HG03280 (cell line): Measurements from ENCODE around the gene HDAC7.
A peak's percentile ranks its signal among the peaks of the same experiment; 100 is the strongest.

Experiments
- ATAC-seq: cut with Tn5 transposase; IDR thresholded peaks from one replicate; pipeline ENCODE4 v1.9.1; 2021; ENCODE audit warnings: mild to moderate bottlenecking, moderate library complexity; ENCODE audit not compliant: unreplicated experiment

The HDAC7 gene

DNA sequence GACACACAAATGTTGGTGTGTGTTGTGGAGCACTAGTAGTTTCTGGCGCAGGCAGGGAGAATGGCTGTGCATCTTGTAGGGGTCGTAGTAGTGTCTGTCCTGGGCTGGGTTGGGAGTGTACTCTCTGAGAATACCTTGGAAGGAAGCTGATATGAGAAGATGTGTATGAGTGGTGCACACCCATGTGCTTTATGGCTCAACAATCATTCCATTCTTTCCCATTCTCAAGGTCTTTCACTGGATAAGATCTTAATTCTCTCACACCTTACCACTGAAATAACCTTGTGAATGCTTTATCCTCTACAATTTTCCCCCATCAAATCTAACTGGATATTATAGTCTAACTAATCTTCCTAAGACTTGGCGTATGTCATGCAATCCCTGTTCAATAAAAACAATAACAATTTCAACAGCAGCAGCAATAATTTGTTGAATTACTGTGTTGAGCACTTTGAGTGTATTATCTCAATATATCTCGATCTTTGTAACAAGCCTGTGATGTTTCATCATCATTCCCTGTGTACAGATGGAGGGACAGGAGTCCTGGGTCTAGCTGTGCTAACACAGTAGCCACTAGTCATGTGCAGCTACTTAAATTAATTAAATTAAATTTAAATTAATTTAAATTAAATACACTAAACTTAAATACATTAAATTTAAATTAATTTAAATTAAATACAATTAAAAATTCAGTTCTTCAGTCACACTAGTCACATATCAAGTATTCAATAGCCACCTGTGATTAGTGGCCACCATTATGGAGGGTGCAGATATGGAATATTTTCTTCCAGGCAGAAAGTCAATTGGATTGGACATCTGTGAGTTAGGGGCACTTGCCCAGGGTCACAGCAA, 50.2 kb downstream of the HDAC7 start:
- ATAC-seq, result no peak

DNA sequence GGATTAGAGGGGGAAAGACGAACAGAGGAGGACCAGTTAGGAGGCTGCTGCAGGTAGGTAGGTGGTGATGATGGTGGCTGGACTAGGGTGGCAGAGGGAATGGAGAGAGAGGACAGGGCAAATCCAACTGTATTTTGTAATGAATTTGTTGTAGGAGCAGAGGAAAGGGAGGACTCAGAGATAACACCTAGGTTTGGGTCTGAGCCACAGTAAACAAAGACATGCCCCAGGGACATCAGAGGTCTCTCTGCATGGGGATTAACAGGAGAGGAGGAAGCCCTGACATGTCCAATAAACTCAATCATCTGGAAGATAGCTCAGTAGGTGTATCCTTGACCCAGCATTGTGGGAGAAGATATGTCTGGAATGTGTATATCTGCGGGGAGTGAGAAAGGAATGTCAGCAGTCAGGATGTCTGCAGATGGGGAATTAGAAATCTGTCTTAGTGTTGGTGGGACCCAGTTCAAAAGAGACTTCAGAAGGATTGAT, 51.3 kb downstream of the HDAC7 start:
- ATAC-seq, result no peak

DNA sequence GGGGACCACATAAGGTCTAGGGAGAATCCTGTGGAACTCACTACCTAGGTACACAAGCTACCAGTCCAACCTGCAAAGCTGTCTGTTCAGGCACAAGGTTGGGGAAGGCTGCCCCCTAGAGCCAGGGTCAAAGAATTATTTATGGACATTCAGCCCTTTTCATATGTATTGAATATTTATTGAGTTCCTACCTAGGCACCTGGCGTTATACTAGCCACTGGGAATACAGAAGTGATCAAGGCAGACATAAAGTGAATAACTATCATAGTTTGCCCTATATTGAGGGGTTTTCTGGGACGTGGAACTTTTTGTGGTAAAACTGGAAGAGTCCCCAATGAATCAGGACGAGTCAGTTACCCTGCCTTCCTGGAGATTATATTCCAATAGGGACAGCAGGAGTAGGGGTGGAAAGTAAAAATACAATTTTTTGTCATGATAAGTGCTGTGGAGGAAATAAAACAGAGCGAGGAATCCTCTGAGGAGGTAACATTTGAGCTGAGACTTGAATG, 52.4 kb downstream of the HDAC7 start:
- ATAC-seq, result no peak

DNA sequence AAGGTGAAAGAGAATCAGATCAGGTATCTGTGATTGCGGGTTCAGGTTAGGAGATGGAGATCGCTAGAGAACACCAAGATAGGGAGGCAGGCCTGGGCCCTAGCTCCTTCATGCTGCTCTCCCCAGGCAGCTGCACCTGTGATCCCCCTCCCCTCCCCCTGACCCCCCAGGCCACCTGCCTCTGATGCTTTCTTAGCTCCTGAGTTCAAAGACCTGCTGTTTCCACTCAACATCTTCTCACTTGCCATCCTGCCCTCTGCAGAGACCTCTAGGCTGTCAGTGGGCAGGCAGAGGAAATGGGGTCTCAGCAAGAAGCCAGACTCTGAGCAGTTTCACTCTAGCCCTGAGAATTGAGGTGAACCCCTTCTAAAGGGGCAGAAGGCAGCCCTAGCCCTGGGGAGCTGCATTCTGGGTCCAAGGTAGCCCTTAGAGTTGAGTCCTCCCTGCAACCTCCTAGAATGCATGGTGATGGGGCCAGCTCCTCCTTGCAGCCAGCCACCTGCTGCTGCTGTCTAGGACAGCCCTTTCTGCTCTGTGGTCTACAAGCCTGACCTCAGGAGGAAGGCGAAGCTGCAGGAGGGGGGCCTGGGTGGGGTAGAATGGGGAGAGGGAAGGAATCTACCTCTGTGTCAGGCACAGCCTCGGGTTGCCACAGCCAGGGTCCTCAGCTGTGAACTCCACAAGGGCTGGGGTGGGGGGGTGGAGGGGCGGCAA, 53.0 kb downstream of the HDAC7 start:
- no peak for ATAC-seq

DNA sequence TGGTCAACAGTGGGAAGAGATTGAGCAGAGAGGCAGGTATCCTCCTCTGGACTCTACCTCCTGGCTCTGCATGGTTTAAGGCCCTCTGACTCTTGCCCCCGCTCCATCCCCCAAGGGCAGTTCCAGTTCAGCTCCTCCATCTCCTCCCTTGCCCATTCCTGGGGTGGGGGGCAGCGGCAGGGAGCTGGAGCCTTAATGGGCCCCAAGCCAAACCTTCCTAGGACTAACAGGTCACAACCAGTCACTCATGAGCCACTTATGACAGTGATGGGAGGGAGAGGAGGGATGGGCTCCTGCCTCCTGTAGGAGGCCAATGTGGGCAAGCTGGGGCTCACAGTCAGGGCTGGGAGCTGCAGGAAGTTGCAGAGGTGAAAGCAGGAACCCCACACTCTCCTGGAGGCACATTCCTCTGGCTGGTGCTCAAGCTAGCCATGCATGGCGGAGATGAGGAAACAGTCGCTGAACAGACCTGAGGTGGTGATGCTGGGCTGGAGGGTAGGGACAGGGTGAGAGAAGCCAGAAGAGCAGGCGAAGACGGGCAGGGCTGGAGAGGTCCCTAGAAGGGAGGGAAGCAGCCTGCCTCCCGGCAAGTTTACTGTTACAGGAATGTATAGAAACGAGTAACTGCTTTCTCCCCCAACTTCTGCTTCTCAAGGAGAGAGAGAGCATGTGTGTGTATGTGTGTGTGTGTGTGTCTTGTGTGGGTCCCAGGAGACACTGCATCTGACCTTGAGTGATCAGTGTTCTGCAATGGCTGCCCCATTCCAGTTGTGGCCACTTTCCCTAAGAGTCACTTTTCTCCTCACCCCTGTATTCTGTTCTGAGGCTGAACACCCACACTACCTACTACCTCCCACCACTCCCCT, 56.0 kb downstream of the HDAC7 start:
- no peak for ATAC-seq

- ATAC-seq, result no peak
Measured at GRCh38 chr12:47762850-47763465, 56.7 kb downstream of the HDAC7 start.

DNA sequence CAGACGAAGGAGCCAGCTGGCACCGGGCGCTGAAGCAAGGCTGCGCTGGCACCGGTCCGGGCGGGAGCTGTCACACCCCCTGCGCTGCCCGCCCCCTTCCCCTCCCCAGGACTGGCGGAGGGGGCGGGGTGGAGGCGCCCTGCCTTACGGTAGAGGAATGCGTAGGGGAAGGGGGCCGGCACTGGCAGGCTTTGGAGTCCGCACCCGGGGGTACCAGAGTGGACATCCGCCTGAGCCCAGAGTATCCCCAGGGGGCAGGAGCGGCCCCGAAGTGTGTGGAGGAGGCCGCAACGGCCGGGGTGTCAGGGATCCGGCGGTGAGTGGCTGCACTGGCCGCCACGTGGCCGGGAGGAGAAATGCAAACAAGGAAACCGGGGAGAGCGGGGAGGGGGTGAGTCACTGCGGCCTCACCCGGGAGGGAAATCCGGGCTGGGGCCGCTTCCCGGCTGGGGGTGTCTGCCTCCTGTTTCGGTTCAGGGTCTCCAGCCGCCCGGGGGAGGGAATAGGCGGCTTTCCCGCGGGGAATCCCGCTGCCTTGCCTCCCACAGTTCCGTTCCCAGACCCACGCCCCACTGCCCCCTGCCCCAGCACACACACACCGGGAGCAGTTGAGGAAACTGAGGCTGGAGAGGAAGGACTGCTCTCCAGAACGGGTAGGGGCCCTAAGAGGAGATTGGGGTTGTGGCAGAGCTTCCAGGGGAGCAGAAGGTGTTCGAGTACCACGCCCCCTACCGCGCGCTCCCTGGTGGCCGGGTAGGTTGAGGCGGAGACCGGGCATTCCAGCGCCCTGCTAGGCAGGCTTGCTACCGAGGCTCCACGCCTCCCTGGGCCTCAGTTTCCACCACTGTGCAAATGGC, 60.6 kb downstream of the HDAC7 start, which contains the start of gene RAPGEF3:
RAPGEF3 (minus strand) TSS at position 47 of the 857 bp plus-strand sequence. CDS start 324 bp downstream, outside the sequence.
- peak; percentile 51 for ATAC-seq

DNA sequence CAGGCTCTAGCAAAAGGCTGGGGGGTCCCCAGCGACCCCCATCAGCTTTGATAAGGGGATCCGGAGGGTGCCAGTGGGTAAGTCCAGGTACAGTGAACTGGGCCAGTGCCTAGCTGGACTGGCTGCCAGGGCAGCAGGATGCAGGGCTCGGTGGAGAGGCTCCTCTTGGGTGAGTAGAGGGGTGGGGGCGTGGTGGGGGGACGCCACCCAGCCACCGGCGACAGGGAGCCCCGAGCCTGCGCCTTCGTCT, 61.2 kb downstream of the HDAC7 start:
- ATAC-seq, result no peak

GRCh38 chr12:47757840-47758583, 61.7 kb downstream of the HDAC7 start:
- ATAC-seq, result no peak

DNA sequence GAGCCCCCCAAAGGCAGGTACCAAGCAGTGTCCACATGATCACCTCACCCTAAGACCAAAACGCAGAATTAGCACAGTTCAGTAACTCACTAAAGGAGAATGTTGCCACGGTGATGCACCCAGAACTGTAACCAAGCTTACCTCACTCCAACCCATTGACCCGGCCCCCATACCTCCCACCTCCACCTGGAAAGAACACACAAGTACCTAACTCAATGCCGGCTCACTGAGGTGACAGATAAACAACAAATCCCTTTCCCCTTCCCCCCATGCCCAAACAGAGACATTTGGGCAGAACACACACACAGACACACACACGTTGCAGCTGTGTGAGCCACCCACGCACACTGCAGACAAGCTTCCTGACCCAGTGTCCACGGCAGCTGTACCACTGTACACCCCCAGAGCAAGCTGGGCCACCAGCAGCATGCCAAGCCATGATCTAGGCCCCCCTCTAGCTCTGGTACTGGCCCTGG, 62.3 kb downstream of the HDAC7 start:
- no peak for ATAC-seq

DNA sequence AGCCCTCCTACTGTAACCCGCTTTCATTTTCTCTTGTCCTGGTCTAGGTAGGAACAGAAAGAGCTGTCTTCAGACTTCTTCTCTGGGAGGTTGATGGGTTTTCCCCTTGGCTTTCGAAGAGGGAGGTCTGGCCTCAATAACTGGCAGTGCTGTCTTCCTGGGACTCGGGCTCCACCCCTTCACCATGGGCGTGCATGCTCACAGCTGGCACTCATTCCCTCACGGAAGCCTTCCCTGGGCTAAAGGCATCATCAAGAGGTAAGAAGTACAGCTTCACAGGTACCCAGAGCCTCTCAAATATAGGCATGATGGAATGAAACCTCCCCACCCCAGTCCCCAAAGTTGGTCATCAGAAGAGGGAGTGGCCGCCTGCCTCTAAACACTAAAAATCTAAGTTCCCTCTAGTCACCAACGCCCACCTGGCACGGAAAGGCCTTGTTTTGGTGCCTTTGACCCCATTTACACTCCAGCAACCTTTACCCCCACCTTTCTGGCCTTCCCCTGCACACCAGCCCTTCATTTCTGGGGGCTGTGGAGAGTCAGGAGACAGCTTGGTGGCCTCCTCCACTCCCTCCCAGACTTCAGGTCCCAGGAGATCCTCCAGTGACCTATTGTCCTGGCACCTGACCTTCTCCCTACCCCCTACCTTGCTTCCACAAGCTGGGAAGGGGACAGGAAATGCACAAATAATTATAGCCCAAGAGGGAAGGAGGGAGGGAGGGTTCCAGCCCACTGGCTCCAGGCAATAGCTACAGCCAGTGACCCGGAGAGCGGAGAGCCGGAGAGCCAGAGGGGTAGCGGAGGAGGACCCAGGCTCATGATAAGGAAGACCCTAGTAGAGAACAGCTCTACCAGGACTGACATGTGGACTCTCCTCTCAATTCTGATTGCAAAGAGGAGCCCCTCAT, 63.8 kb downstream of the HDAC7 start:
- peak; percentile 67 for ATAC-seq

- ATAC-seq, result no peak
Measured at GRCh38 chr12:47754881-47755280, 64.8 kb downstream of the HDAC7 start.

GRCh38 chr12:47754126-47754525, 65.6 kb downstream of the HDAC7 start:
- no peak for ATAC-seq

DNA sequence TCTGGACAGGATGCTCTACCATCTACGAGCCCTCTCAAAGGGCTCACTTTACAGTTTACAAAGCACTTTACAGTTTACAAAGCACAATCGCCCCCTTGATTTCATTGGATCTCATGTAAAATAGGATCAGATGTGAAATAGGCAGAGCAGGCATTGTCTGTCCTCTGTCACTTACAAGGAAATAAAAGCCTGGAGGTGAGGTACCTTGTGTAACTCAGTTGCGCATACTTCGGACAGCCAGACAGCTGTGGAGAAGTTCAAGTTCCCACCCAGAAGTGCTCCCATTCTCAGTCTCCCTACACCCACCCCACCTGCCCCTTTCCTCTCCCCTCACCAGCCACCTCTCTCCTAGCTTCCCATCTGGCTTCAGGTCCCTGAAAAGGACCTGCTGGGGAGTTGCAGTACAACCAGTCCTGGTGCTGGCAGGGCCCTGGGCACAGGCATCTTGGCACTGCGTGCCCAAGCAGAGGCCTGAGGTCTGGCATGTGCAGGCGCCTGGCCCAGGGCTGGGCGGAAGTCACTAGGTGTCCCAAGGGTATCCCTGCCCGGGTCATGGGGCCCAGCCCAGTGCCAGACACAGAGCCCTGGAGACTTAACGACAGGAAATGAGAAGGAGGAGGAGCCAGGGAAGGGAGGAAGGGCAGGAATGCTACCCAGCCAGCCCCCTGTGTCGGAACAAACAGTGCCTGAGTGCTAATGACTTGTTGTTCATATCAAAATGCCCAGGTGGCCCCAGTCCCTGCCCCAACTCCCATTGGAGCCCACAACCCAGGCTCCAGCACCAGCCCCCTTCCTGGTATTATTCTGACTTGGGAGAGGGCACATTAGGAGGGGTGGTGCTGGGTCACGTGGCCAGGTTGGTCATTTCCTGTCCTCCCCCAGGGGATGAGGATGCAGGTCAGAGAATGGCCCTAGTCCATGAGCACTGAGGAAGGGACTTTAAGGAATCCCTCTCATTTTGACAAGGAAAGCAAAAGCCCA, 66.4 kb downstream of the HDAC7 start:
- ATAC-seq, result no peak

DNA sequence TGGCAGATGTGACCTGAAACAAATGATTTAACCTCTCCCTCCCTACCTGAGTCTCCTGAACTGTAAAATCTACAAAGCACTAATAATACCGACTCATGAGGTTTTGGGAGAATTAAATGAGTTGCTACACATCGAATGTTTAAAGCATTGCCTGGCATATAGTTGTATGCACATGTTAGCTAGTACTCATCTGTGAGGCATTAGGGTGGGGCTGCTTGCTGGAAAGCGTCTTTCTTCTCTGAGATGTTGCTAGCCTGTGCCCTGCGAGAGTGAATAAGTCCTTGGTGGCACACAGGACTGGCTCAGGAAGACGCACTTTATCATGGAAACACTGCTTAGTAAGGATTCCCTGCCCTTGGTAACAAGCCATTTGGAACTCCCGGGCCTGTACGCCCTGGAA, 67.2 kb downstream of the HDAC7 start:
- no peak for ATAC-seq

- no peak for ATAC-seq
Measured at GRCh38 chr12:47752121-47752520, 67.6 kb downstream of the HDAC7 start.

DNA sequence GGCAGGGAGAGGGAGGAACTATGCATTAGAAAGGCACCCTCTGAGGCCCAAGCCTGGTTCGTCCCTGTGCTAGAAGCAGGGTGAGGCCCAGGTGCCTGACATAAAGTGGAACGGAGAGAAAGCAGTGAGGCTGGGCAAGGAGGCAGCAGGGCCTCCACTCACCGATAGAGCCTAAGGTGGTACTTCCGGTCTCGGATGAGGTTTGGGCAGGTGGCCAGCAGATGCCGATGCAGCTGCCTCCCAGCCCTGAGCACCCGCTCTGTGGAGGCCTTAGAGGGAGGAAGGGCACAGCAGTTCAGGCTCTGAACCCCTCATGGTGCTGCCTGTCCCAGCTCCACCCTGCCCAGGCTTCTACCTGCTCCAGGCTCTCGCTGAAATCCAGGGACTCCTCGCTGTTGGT, 68.1 kb downstream of the HDAC7 start:
- ATAC-seq, result no peak
